Stimulated activated naive B cell treated with anti-CD40 and anti-IgM and Interleukin-4, amounts not matched to agents 10 μg/mL and 1 μg/mL and 100 μg/mL, for 72 hours (primary cell): ENCODE measurements around the gene EGLN3.

ENCODE experiments used
- ATAC-seq, 2 donors: fragments of 150-1000 bp; cut with Tn5 transposase; replicated peaks; 2 replicates each; pipeline ENCODE4 v1.10.0; 2021; ENCODE audit warnings: moderate library complexity in 1 of 2
- DNase-seq: peaks from one replicate; pipeline ENCODE4 v3.0.0; 2021
- H3K27ac Mint-ChIP-seq: one replicate; pipeline ENCODE4 v1.8.0; 2022; ENCODE audit warnings: mild to moderate bottlenecking, mixed read lengths
- H3K27me3 Mint-ChIP-seq, 2 donors: one replicate each; pipeline ENCODE4 v1.8.0; 2022; ENCODE audit warnings: mixed read lengths in 2 of 2
- H3K36me3 Mint-ChIP-seq, 2 donors: one replicate each; pipeline ENCODE4 v1.8.0; 2022; ENCODE audit warnings: mixed read lengths in 2 of 2, mild to moderate bottlenecking in 1 of 2
- H3K4me1 Mint-ChIP-seq, 2 donors: one replicate each; pipeline ENCODE4 v1.8.0; 2022; ENCODE audit warnings: mixed read lengths in 2 of 2, mild to moderate bottlenecking in 1 of 2
- H3K4me3 Mint-ChIP-seq, 2 donors: one replicate each; pipeline ENCODE4 v1.8.0; 2022; ENCODE audit warnings: mild to moderate bottlenecking in 2 of 2, mixed read lengths in 2 of 2, moderate library complexity in 1 of 2
- H3K9me3 Mint-ChIP-seq, 2 donors: one replicate each; pipeline ENCODE4 v1.8.0; 2022; ENCODE audit warnings: mixed read lengths in 2 of 2, mild to moderate bottlenecking in 1 of 2

Gene EGLN3

GRCh38 chr14:33954016-33954598 lies 3.2 kb upstream of the EGLN3 start:
- Mint-ChIP-seq H3K27ac (no peak overlapping the region), H3K27me3 (peaks cover 28 to 42% of the 10 kb centered on the region in 2 donors), H3K9me3 (no peaks in the 10 kb centered on the region), H3K4me1 (peaks cover 16 to 42% of the 10 kb centered on the region in 2 donors), H3K36me3 (no peaks in the 10 kb centered on the region), H3K4me3 (no peak overlapping the region)
- ATAC-seq (no peak), DNase-seq (no peak)

- DNase-seq = no peak
- H3K4me3 Mint-ChIP-seq = no peak overlapping the region
- no peak for ATAC-seq
- no peaks in the 10 kb centered on the region for H3K36me3 Mint-ChIP-seq
- no peaks in the 10 kb centered on the region for H3K9me3 Mint-ChIP-seq
- peaks cover 34 to 57% of the 10 kb centered on the region in 2 donors for H3K27me3 Mint-ChIP-seq
- H3K27ac Mint-ChIP-seq = no peak overlapping the region
- peaks cover 17 to 49% of the 10 kb centered on the region in 2 donors for H3K4me1 Mint-ChIP-seq
Measured at GRCh38 chr14:33952541-33952940, 1.7 kb upstream of the EGLN3 start.

GRCh38 chr14:33951183-33951840 lies 438 bp upstream of the EGLN3 start:
- no peak for DNase-seq
- peaks cover 34 to 66% of the 10 kb centered on the region in 2 donors for H3K27me3 Mint-ChIP-seq
- peaks cover 18 to 60% of the 10 kb centered on the region in 2 donors for H3K4me1 Mint-ChIP-seq
- peak overlapping the region; percentile 88 to 96 for H3K4me3 Mint-ChIP-seq
- H3K9me3 Mint-ChIP-seq = no peaks in the 10 kb centered on the region
- H3K36me3 Mint-ChIP-seq = no peaks in the 10 kb centered on the region
- no peak for ATAC-seq
- H3K27ac Mint-ChIP-seq = peak overlapping the region; percentile 75

GRCh38 chr14:33949411-33949893 lies 1.4 kb downstream of the EGLN3 start:
- Mint-ChIP-seq H3K9me3 (no peaks in the 10 kb centered on the region), H3K36me3 (no peaks in the 10 kb centered on the region), H3K27me3 (peaks cover 34 to 66% of the 10 kb centered on the region in 2 donors)

GRCh38 chr14:33948869-33949408 lies 1.9 kb downstream of the EGLN3 start:
- peaks cover 13 to 52% of the 10 kb centered on the region in 2 donors for H3K4me1 Mint-ChIP-seq
- H3K4me3 Mint-ChIP-seq = peak overlapping the region in 1 of 2 donors; percentile 88
- ATAC-seq (no peak), DNase-seq (no peak)
- H3K36me3 Mint-ChIP-seq = no peaks in the 10 kb centered on the region
- H3K27me3 Mint-ChIP-seq = peaks cover 34 to 66% of the 10 kb centered on the region in 2 donors
- no peaks in the 10 kb centered on the region for H3K9me3 Mint-ChIP-seq
- H3K27ac Mint-ChIP-seq = no peak overlapping the region

More at GRCh38 chr14:33949411-33949893, 1.4 kb downstream of the EGLN3 start:
- no peak overlapping the region for H3K27ac Mint-ChIP-seq
- no peak for ATAC-seq
- H3K4me1 Mint-ChIP-seq = peaks cover 15 to 57% of the 10 kb centered on the region in 2 donors
- no peak for DNase-seq
- H3K4me3 Mint-ChIP-seq = peak overlapping the region; percentile 88 to 96

- H3K4me3 Mint-ChIP-seq = no peak overlapping the region
- no peak for DNase-seq
- no peak overlapping the region for H3K27ac Mint-ChIP-seq
- H3K27me3 Mint-ChIP-seq = peaks cover 34 to 62% of the 10 kb centered on the region in 2 donors
- H3K4me1 Mint-ChIP-seq = peaks cover 12 to 50% of the 10 kb centered on the region in 2 donors
- H3K36me3 Mint-ChIP-seq = no peaks in the 10 kb centered on the region
- ATAC-seq = no peak
- H3K9me3 Mint-ChIP-seq = no peaks in the 10 kb centered on the region
Measured at GRCh38 chr14:33948145-33948868, 2.6 kb downstream of the EGLN3 start.

GRCh38 chr14:33946679-33947476 lies 4.0 kb downstream of the EGLN3 start:
- peak overlapping the region; percentile 18 to 20 for H3K4me3 Mint-ChIP-seq
- peaks cover 25 to 53% of the 10 kb centered on the region in 2 donors for H3K27me3 Mint-ChIP-seq
- no peak for ATAC-seq
- no peaks in the 10 kb centered on the region for H3K9me3 Mint-ChIP-seq
- H3K36me3 Mint-ChIP-seq = no peaks in the 10 kb centered on the region
- H3K4me1 Mint-ChIP-seq = peaks cover 12 to 45% of the 10 kb centered on the region in 2 donors
- no peak for DNase-seq
- H3K27ac Mint-ChIP-seq = peak overlapping the region; percentile 43

- H3K4me3 Mint-ChIP-seq = no peak overlapping the region
- peaks cover 27 to 44% of the 10 kb centered on the region in 2 donors for H3K27me3 Mint-ChIP-seq
- ATAC-seq (no peak), DNase-seq (no peak)
- no peak overlapping the region for H3K27ac Mint-ChIP-seq
- no peaks in the 10 kb centered on the region for H3K36me3 Mint-ChIP-seq
- H3K9me3 Mint-ChIP-seq = no peaks in the 10 kb centered on the region
- peaks cover 6 to 34% of the 10 kb centered on the region in 2 donors for H3K4me1 Mint-ChIP-seq
Measured at GRCh38 chr14:33945210-33946088, 5.4 kb downstream of the EGLN3 start.

- H3K36me3 Mint-ChIP-seq = no peaks in the 10 kb centered on the region
- no peak for DNase-seq
- no peaks in the 10 kb centered on the region for H3K9me3 Mint-ChIP-seq
Measured at GRCh38 chr14:33943096-33943883, 7.6 kb downstream of the EGLN3 start.

GRCh38 chr14:33941718-33942117 lies 9.2 kb downstream of the EGLN3 start:
- H3K9me3 Mint-ChIP-seq = no peaks in the 10 kb centered on the region
- H3K36me3 Mint-ChIP-seq = no peaks in the 10 kb centered on the region
- H3K27ac Mint-ChIP-seq = no peak overlapping the region
- peaks cover 10 to 16% of the 10 kb centered on the region in 2 donors for H3K27me3 Mint-ChIP-seq
- DNase-seq (no peak), ATAC-seq (no peak)
- H3K4me3 Mint-ChIP-seq = no peak overlapping the region
- peaks cover 6 to 7% of the 10 kb centered on the region in 2 donors for H3K4me1 Mint-ChIP-seq

More at GRCh38 chr14:33943096-33943883, 7.6 kb downstream of the EGLN3 start:
- Mint-ChIP-seq H3K27ac (no peak overlapping the region), H3K4me1 (peaks cover 6 to 14% of the 10 kb centered on the region in 2 donors), H3K4me3 (no peak overlapping the region), H3K27me3 (peaks cover 10 to 31% of the 10 kb centered on the region in 2 donors)
- ATAC-seq = no peak

- Mint-ChIP-seq H3K4me3 (no peak overlapping the region), H3K36me3 (no peaks in the 10 kb centered on the region), H3K9me3 (no peaks in the 10 kb centered on the region), H3K27ac (no peak overlapping the region), H3K4me1 (peaks cover 0 to 6% of the 10 kb centered on the region in 2 donors), H3K27me3 (peaks cover 10 to 16% of the 10 kb centered on the region in 2 donors)
- no peak for ATAC-seq
- DNase-seq = no peak
Measured at GRCh38 chr14:33940561-33941011, 10.3 kb downstream of the EGLN3 start.
